H1 (cell line): ENCODE data around the gene DRC3. TPM values are rescaled to one million over a fixed set of nuclear protein-coding genes. Genes with fewer than 3 reads are reported as not detected.

ENCODE experiments used
- CTCF ChIA-PET: fragments of 300-600 bp; sonication (Branson Sonifier 250); formaldehyde crosslinking; loops from one replicate; lab custom pipeline; 2021; ENCODE audit not compliant: partially characterized antibody; lab: Charles Lee
- POLR2A ChIA-PET: fragments of 300-600 bp; sonication (Branson Sonifier 250); formaldehyde crosslinking; loops from one replicate; lab custom pipeline; 2021; ENCODE audit warnings: inconsistent platforms; ENCODE audit not compliant: partially characterized antibody; lab: Charles Lee
- DNase-seq, 2 experiments: peaks; one replicate each; pipeline versions ENCODE4 v3.0.0 to v3.0.0-alpha.2; 2010 to 2022; ENCODE audit warnings: low spot score in 2 of 2, low read depth in 1 of 2, mixed read lengths in 1 of 2
- FAIRE-seq: peaks from 2 replicates; lab custom pipeline; 2011; peaks lifted over from hg19 to GRCh38; lab: Jason Lieb, UNC
- H2AFZ ChIP-seq: 2 replicates; pipeline ENCODE4 v1.8.1; 2012; ENCODE audit warnings: low read length, inconsistent platforms
- H2AK5ac ChIP-seq: 2 replicates; pipeline ENCODE4 v1.6.1; 2013; ENCODE audit warnings: low read depth, low read length
- H2BK120ac ChIP-seq: replicated peaks from 2 replicates; pipeline ENCODE3; 2013; ENCODE audit warnings: low read depth, low read length, inconsistent platforms
- H2BK12ac ChIP-seq: 2 replicates; pipeline ENCODE4 v1.6.1; 2013; ENCODE audit warnings: low read depth, low read length
- H2BK15ac ChIP-seq: 2 replicates; pipeline ENCODE4 v1.6.1; 2013; ENCODE audit warnings: low read length
- H2BK20ac ChIP-seq: 2 replicates; pipeline ENCODE4 v1.6.1; 2013; ENCODE audit warnings: low read length
- H2BK5ac ChIP-seq: 2 replicates; pipeline ENCODE4 v1.6.1; 2013; ENCODE audit warnings: low read depth, low read length
- H3K14ac ChIP-seq: 2 replicates; pipeline ENCODE4 v1.6.1; 2013; ENCODE audit warnings: inconsistent platforms; ENCODE audit not compliant: insufficient read length
- H3K18ac ChIP-seq: 2 replicates; pipeline ENCODE4 v1.6.1; 2013; ENCODE audit warnings: low read length; ENCODE audit errors: extremely low read depth
- H3K23ac ChIP-seq: 2 replicates; pipeline ENCODE4 v1.6.1; 2013; ENCODE audit warnings: inconsistent platforms; ENCODE audit not compliant: insufficient read length
- H3K23me2 ChIP-seq: 2 replicates; pipeline ENCODE4 v1.6.1; 2013; ENCODE audit warnings: low read depth, low read length
- H3K27ac ChIP-seq: 2 replicates; pipeline ENCODE4 v1.6.1; 2011; ENCODE audit warnings: low read depth, low read length, inconsistent platforms
- H3K27me3 ChIP-seq, 4 experiments: replicated peaks in 1 of 4; 1 replicate in 1 of 4; 2 replicates in 3 of 4; pipeline versions ENCODE4 v1.6.1 to v1.8.1; 2011 to 2013; ENCODE audit warnings: low read length in 3 of 4, mild to moderate bottlenecking in 3 of 4, inconsistent platforms in 2 of 4, mixed read lengths in 2 of 4, moderate library complexity in 1 of 4; ENCODE audit not compliant: control insufficient read depth in 3 of 4, insufficient read depth in 3 of 4; ENCODE audit errors: extremely low read depth in 1 of 4
- H3K36me3 ChIP-seq, 4 experiments: 2 replicates each; pipeline versions ENCODE4 v1.6.1 to v1.8.1; 2011 to 2013; ENCODE audit warnings: mild to moderate bottlenecking in 4 of 4, low read length in 3 of 4, moderate library complexity in 2 of 4, control low read depth in 1 of 4, inconsistent platforms in 1 of 4; ENCODE audit not compliant: insufficient read depth in 4 of 4, control insufficient read depth in 2 of 4
- H3K4ac ChIP-seq: replicated peaks from 2 replicates; pipeline ENCODE3; 2013; ENCODE audit warnings: low read length, low read depth, mixed read lengths, inconsistent platforms; ENCODE audit not compliant: insufficient read length
- H3K4me1 ChIP-seq, 4 experiments: replicated peaks in 1 of 4; 1 replicate in 1 of 4; 2 replicates in 3 of 4; pipeline versions ENCODE4 v1.6.1 to v1.8.1; 2011 to 2013; ENCODE audit warnings: low read length in 3 of 4, inconsistent platforms in 2 of 4, mixed read lengths in 1 of 4; ENCODE audit not compliant: insufficient read depth in 4 of 4, control insufficient read depth in 3 of 4
- H3K4me2 ChIP-seq, 2 experiments: 2 replicates each; pipeline versions ENCODE4 v1.6.1 to v1.8.1; 2011 to 2013; ENCODE audit warnings: low read depth in 2 of 2, low read length in 2 of 2, control low read depth in 1 of 2, inconsistent platforms in 1 of 2, mild to moderate bottlenecking in 1 of 2; ENCODE audit not compliant: insufficient read depth in 1 of 2
- H3K4me3 ChIP-seq, 4 experiments: fragments of 200-600, 300-600 bp in 1 of 4; sonication (generic), shearing (Covaris generic), sonication (Bioruptor Twin) in 1 of 4; 2 replicates each; pipeline versions ENCODE4 v1.5.1 to v1.8.1; 2011 to 2016; ENCODE audit warnings: low read length in 4 of 4, low read depth in 3 of 4, control low read depth in 2 of 4, inconsistent platforms in 2 of 4, mild to moderate bottlenecking in 2 of 4, mixed read lengths in 1 of 4, moderate library complexity in 1 of 4; ENCODE audit not compliant: insufficient read depth in 2 of 4; ENCODE audit errors: extremely low read depth in 1 of 4
- H3K56ac ChIP-seq: replicated peaks from 2 replicates; pipeline ENCODE3; 2013; ENCODE audit warnings: low read depth, mild to moderate bottlenecking, mixed read lengths, low read length, inconsistent platforms; ENCODE audit not compliant: insufficient read length
- H3K79me1 ChIP-seq: 2 replicates; pipeline ENCODE4 v1.6.1; 2013; ENCODE audit warnings: low read depth, low read length, control low read depth
- H3K79me2 ChIP-seq, 2 experiments: 2 replicates each; pipeline versions ENCODE4 v1.6.1 to v1.8.1; 2012 to 2013; ENCODE audit warnings: low read length in 2 of 2, mild to moderate bottlenecking in 2 of 2, inconsistent platforms in 1 of 2; ENCODE audit not compliant: insufficient read depth in 2 of 2, control insufficient read depth in 1 of 2
- H3K9ac ChIP-seq, 4 experiments: replicated peaks in 1 of 4; 1 replicate in 1 of 4; 2 replicates in 3 of 4; pipeline versions ENCODE4 v1.6.1 to v1.8.1; 2011 to 2013; ENCODE audit warnings: low read depth in 3 of 4, low read length in 3 of 4, control low read depth in 2 of 4, mild to moderate bottlenecking in 2 of 4, moderate library complexity in 2 of 4, inconsistent platforms in 1 of 4; ENCODE audit errors: extremely low read depth in 1 of 4
- H3K9me3 ChIP-seq, 2 experiments: 2 replicates each; pipeline versions ENCODE4 v1.6.1 to v1.8.1; 2012 to 2013; ENCODE audit warnings: mild to moderate bottlenecking in 2 of 2, moderate library complexity in 2 of 2, control low read depth in 1 of 2, inconsistent platforms in 1 of 2, low read depth in 1 of 2, low read length in 1 of 2, mixed read lengths in 1 of 2; ENCODE audit not compliant: insufficient read depth in 2 of 2
- H4K20me1 ChIP-seq, 2 experiments: replicated peaks in 1 of 2; 2 replicates each; pipeline versions ENCODE3 to v1.8.1; 2011 to 2013; ENCODE audit warnings: inconsistent platforms in 2 of 2, low read length in 2 of 2, mild to moderate bottlenecking in 1 of 2; ENCODE audit not compliant: insufficient read depth in 2 of 2, control insufficient read depth in 1 of 2
- H4K5ac ChIP-seq: 2 replicates; pipeline ENCODE4 v1.6.1; 2013; ENCODE audit warnings: low read length, low read depth, mixed read lengths, inconsistent platforms; ENCODE audit not compliant: insufficient read length
- H4K8ac ChIP-seq: 2 replicates; pipeline ENCODE4 v1.8.0; 2013; ENCODE audit warnings: mild to moderate bottlenecking, moderate library complexity, low read length, inconsistent platforms; ENCODE audit not compliant: insufficient read depth; ENCODE audit errors: extremely low read depth
- H4K91ac ChIP-seq: replicated peaks from 2 replicates; pipeline ENCODE3; 2013; ENCODE audit warnings: low read length, mixed read lengths, inconsistent platforms; ENCODE audit not compliant: insufficient read length
- CHD1 ChIP-seq: IDR thresholded peaks from 2 replicates; pipeline ENCODE4 v1.6.1; 2012; ENCODE audit warnings: low read depth, low read length, improper control_type of control experiment
- EP300 ChIP-seq, 2 experiments: IDR thresholded peaks; 1 replicate in 1 of 2; 2 replicates in 1 of 2; pipeline ENCODE4 v1.6.1; 2011 to 2012; ENCODE audit warnings: low read depth in 2 of 2, low read length in 2 of 2, mild to moderate bottlenecking in 2 of 2, borderline replicate concordance in 1 of 2, inconsistent platforms in 1 of 2, moderate library complexity in 1 of 2
- TAF7 ChIP-seq: optimal IDR thresholded peaks from 2 replicates; pipeline ENCODE3; 2011; ENCODE audit warnings: low read depth, mild to moderate bottlenecking, inconsistent platforms, low read length, moderate library complexity, borderline replicate concordance
- USF2 ChIP-seq: IDR thresholded peaks from 2 replicates; pipeline ENCODE4 v1.6.1; 2011; ENCODE audit warnings: low read length, improper control_type of control experiment
- WGBS, 2 experiments: shearing (Covaris generic) in 1 of 2; methylation state at CpG; one replicate each; pipeline versions ENCODE4 v1.1.6 to v1.1.7; 2013 to 2015; ENCODE audit warnings: low lambda C conversion rate in 2 of 2, mixed read lengths in 2 of 2, inconsistent platforms in 1 of 2, low coverage in 1 of 2, missing lambda C conversion rate in 1 of 2; ENCODE audit not compliant: insufficient replicate concordance in 2 of 2, insufficient coverage in 1 of 2, insufficient read length in 1 of 2; ENCODE audit errors: extremely low coverage in 1 of 2, missing lambda C conversion rate in 1 of 2; 5-methylcytosine and 5-hydroxymethylcytosine counted together
- polyA plus RNA-seq, 7 experiments: library from polyadenylated mRNA; depleted of rRNA in 3 of 7; stranded (reverse) in 5 of 7; unstranded in 2 of 7; fragments of >200 nt in 5 of 7; fragments of 200-250 nt in 2 of 7; gene quantifications; 1 replicate in 5 of 7; 2 replicates in 1 of 7; 4 replicates in 1 of 7; pipeline versions ENCODE4 v1.2.1 to v1.2.3, GENCODE V29; 2011 to 2013; ENCODE audit warnings: missing spikeins in 2 of 7, mixed read lengths in 2 of 7
- total RNA-seq: library from RNA; stranded (reverse); fragmentation: NEBNext Ultra II Directional; extraction: Animal tissue kit (Norgen Biotek cat#: 25700); gene quantifications from 2 replicates; pipeline ENCODE4 v1.2.1, GENCODE V29; 2021

The DRC3 gene
- total and polyA plus RNA-seq, 2 of the 8 experiments (the other 6 are each of a cell fraction or from before 2014, with no cell fraction given), result 0.59 TPM; not detected in 1

GRCh38 chr17:18041776-18042175 lies 69.1 kb downstream of the DRC3 start:
- H4K5ac ChIP-seq, result no peak overlapping the region
- H3K18ac ChIP-seq, result no peak overlapping the region
- no peak overlapping the region for H2AFZ ChIP-seq
- POLR2A ChIA-PET, result interaction anchor here (0.5 to 1.2 kb wide), 2 partner anchors 25 to 121 kb away, joined by 3 read pairs; no protein-coding TSS in a partner anchor
- CTCF ChIA-PET, result interaction anchor here (1.0 to 1.3 kb wide), 2 partner anchors 9 to 37 kb away, joined by 3 to 4 read pairs; no protein-coding TSS in a partner anchor
- no peak overlapping the region for H3K4me3 ChIP-seq
- no peaks in the 10 kb centered on the region for H3K9me3 ChIP-seq
- no peak overlapping the region for H2BK20ac ChIP-seq
- peaks cover 3% of the 10 kb centered on the region; the same call in 1 of the 2 replicates for H3K79me1 ChIP-seq
- peaks cover 0 to 20% of the 10 kb centered on the region in 2 experiments; a peak in 1 of 4 replicates for H3K79me2 ChIP-seq
- H3K56ac ChIP-seq, result no peak overlapping the region
- H3K27ac ChIP-seq, result no peak overlapping the region
- H3K14ac ChIP-seq, result no peak overlapping the region
- TF ChIP-seq TAF7 (no peak), CHD1 (no peak), USF2 (no peak), EP300 (IDR thresholded peaks at IDR 0.05; ENCODE audit: borderline replicate concordance in 1 of 2, low read depth in 2 of 2, low read length in 2 of 2) (no peak)
- peaks cover 7% of the 10 kb centered on the region for H3K23me2 ChIP-seq
- no peak overlapping the region for H2BK12ac ChIP-seq
- H2BK15ac ChIP-seq, result no peak overlapping the region
- peaks cover 0 to 6% (median 3%) of the 10 kb centered on the region in 4 experiments; a peak in 2 of 7 replicates for H3K27me3 ChIP-seq
- H4K8ac ChIP-seq, result no peak overlapping the region
- FAIRE-seq, result no peak
- no peak overlapping the region for H3K9ac ChIP-seq
- H3K4ac ChIP-seq, result no peak overlapping the region
- no peak overlapping the region for H4K91ac ChIP-seq
- WGBS, 2 experiments, result 71% methylated on average over 1 of the region's 1 CpG; no CpG with 5 or more reads in 1 of the 2 experiments
- H2BK120ac ChIP-seq, result no peak overlapping the region
- no peak overlapping the region for H2AK5ac ChIP-seq
- peaks cover 0 to 4% (median 3%) of the 10 kb centered on the region in 4 experiments for H3K4me1 ChIP-seq
- no peak for DNase-seq
- H4K20me1 ChIP-seq, result peaks cover 4 to 5% of the 10 kb centered on the region in 2 experiments
- no peak overlapping the region for H3K4me2 ChIP-seq
- peaks cover 0 to 3% (median 0%) of the 10 kb centered on the region in 4 experiments; a peak in 1 of 8 replicates for H3K36me3 ChIP-seq
- H2BK5ac ChIP-seq, result no peak overlapping the region
- H3K23ac ChIP-seq, result no peak overlapping the region
